KMS-11 (cell line): ENCODE data around the gene ATF7IP2.

Experiments used
- H2AFZ ChIP-seq: fragments of 200-600 bp; sonication (generic); 2 replicates; pipeline ENCODE4 v1.6.1; 2016; ENCODE audit warnings: antibody characterized with exemption, mixed run types, low read depth
- H3K27ac ChIP-seq: fragments of 200-600 bp; sonication (generic); 2 replicates; pipeline ENCODE4 v1.6.1; 2016; ENCODE audit warnings: mild to moderate bottlenecking, mixed run types
- H3K27me3 ChIP-seq: fragments of 200-600 bp; sonication (generic); 2 replicates; pipeline ENCODE4 v1.6.1; 2017; ENCODE audit warnings: mild to moderate bottlenecking, low read depth, mixed run types, moderate library complexity; ENCODE audit not compliant: insufficient read depth
- H3K36me3 ChIP-seq: fragments of 200-600 bp; sonication (generic); 2 replicates; pipeline ENCODE4 v1.6.1; 2017; ENCODE audit warnings: mild to moderate bottlenecking, mixed run types; ENCODE audit not compliant: insufficient read depth
- H3K4me1 ChIP-seq: fragments of 200-600 bp; sonication (generic); 2 replicates; pipeline ENCODE4 v1.6.1; 2016; ENCODE audit warnings: mild to moderate bottlenecking, low read depth, mixed run types; ENCODE audit not compliant: poor library complexity, severe bottlenecking
- H3K4me2 ChIP-seq: fragments of 200-600 bp; sonication (generic); 2 replicates; pipeline ENCODE4 v1.7.0; 2016; ENCODE audit warnings: mild to moderate bottlenecking, mixed run types
- H3K4me3 ChIP-seq: fragments of 200-600 bp; sonication (generic); IDR thresholded peaks from 2 replicates; pipeline ENCODE4 v1.6.1; 2017; ENCODE audit warnings: low read depth, low read length, mixed read lengths; ENCODE audit not compliant: insufficient read depth
- H3K79me2 ChIP-seq: fragments of 200-600 bp; sonication (generic); 2 replicates; pipeline ENCODE4 v1.6.1; 2016; ENCODE audit warnings: low read depth, mixed run types; ENCODE audit not compliant: insufficient read depth
- H3K9ac ChIP-seq: fragments of 200-600 bp; sonication (generic); 2 replicates; pipeline ENCODE4 v1.6.1; 2016; ENCODE audit warnings: mild to moderate bottlenecking, mixed run types
- H4K20me1 ChIP-seq: fragments of 200-600 bp; sonication (generic); 2 replicates; pipeline ENCODE4 v1.6.1; 2016; ENCODE audit warnings: mild to moderate bottlenecking, mixed run types; ENCODE audit not compliant: insufficient read depth
- CTCF ChIP-seq: fragments of 200-600 bp; sonication (generic); conservative IDR thresholded peaks from 2 replicates; pipeline ENCODE4 v1.6.1; 2017; ENCODE audit warnings: low read depth, mild to moderate bottlenecking, antibody characterized with exemption, low read length, moderate library complexity, mixed read lengths

ATF7IP2 gene

GRCh38 chr16:10526962-10527361, 141.1 kb downstream of the ATF7IP2 start:
- Histone ChIP-seq H4K20me1 (no peaks in the 10 kb centered on the region), H3K4me1 (peaks cover 23% of the 10 kb centered on the region), H3K27me3 (no peaks in the 10 kb centered on the region), H3K36me3 (no peaks in the 10 kb centered on the region), H3K79me2 (no peaks in the 10 kb centered on the region), H2AFZ (no peak overlapping the region), H3K27ac (no peak overlapping the region), H3K9ac (no peak overlapping the region), H3K4me3 (no peak overlapping the region), H3K4me2 (no peak overlapping the region)
- no peak for TF ChIP-seq CTCF

GRCh38 chr16:10528635-10529034, 142.8 kb downstream of the ATF7IP2 start:
- H3K4me3 ChIP-seq: no peak overlapping the region
- H2AFZ ChIP-seq: no peak overlapping the region
- H3K4me2 ChIP-seq: no peak overlapping the region
- TF ChIP-seq CTCF: no peak
- H3K79me2 ChIP-seq: no peaks in the 10 kb centered on the region
- no peaks in the 10 kb centered on the region for H3K36me3 ChIP-seq
- no peaks in the 10 kb centered on the region for H3K27me3 ChIP-seq
- no peaks in the 10 kb centered on the region for H4K20me1 ChIP-seq
- H3K27ac ChIP-seq: no peak overlapping the region
- no peak overlapping the region for H3K9ac ChIP-seq
- H3K4me1 ChIP-seq: peaks cover 12% of the 10 kb centered on the region

- Histone ChIP-seq H3K4me3 (no peak overlapping the region), H4K20me1 (no peaks in the 10 kb centered on the region), H3K36me3 (no peaks in the 10 kb centered on the region), H3K27me3 (no peaks in the 10 kb centered on the region), H3K79me2 (no peaks in the 10 kb centered on the region), H3K4me1 (peaks cover 4% of the 10 kb centered on the region), H3K9ac (no peak overlapping the region), H2AFZ (no peak overlapping the region), H3K4me2 (no peak overlapping the region), H3K27ac (no peak overlapping the region)
- TF ChIP-seq CTCF: no peak
Measured at GRCh38 chr16:10529895-10530669, 144.2 kb downstream of the ATF7IP2 start.

- Histone ChIP-seq H3K27ac (no peak overlapping the region), H3K4me1 (no peaks in the 10 kb centered on the region), H4K20me1 (no peaks in the 10 kb centered on the region), H3K4me3 (no peak overlapping the region), H2AFZ (no peak overlapping the region), H3K27me3 (no peaks in the 10 kb centered on the region), H3K4me2 (no peak overlapping the region), H3K36me3 (no peaks in the 10 kb centered on the region), H3K9ac (no peak overlapping the region), H3K79me2 (no peaks in the 10 kb centered on the region)
- no peak for TF ChIP-seq CTCF
Measured at GRCh38 chr16:10530685-10531084, 144.8 kb downstream of the ATF7IP2 start.
